Neutrophil (primary cell): ENCODE data around the gene HNRNPUL1.
A peak's percentile ranks its signal among the peaks of the same experiment; 100 is the strongest.

ENCODE experiments used
- H3K27ac ChIP-seq: fragments of 200-600 bp; sonication (generic); 2 replicates; pipeline ENCODE4 v1.5.1; 2016; ENCODE audit warnings: mild to moderate bottlenecking, moderate library complexity
- H3K27me3 ChIP-seq: fragments of 200-600 bp; sonication (generic); 2 replicates; pipeline ENCODE4 v1.6.0; 2016; ENCODE audit warnings: mild to moderate bottlenecking
- H3K36me3 ChIP-seq: fragments of 200-600 bp; sonication (generic); 2 replicates; pipeline ENCODE4 v1.5.1; 2017
- H3K4me1 ChIP-seq, 2 experiments: fragments of 200-600 bp in 1 of 2; sonication (generic) in 1 of 2; 1 replicate in 1 of 2; 2 replicates in 1 of 2; pipeline versions ENCODE4 v1.5.1 to v1.6.1; 2013 to 2016; ENCODE audit warnings: low read depth in 1 of 2, low read length in 1 of 2, mild to moderate bottlenecking in 1 of 2, moderate library complexity in 1 of 2; ENCODE audit not compliant: control insufficient read depth in 1 of 2, insufficient read depth in 1 of 2
- H3K4me3 ChIP-seq, 2 experiments: fragments of 200-600 bp in 1 of 2; sonication (generic) in 1 of 2; 1 replicate in 1 of 2; 2 replicates in 1 of 2; pipeline ENCODE4 v1.5.1; 2013 to 2016; ENCODE audit warnings: low read depth in 1 of 2, low read length in 1 of 2, mild to moderate bottlenecking in 1 of 2, moderate library complexity in 1 of 2
- H3K9me3 ChIP-seq: fragments of 200-600 bp; sonication (generic); 2 replicates; pipeline ENCODE4 v1.5.1; 2016
- TF ChIP-seq, protein P1 (sequence below): fragments of 200-600 bp; sonication (generic); IDR thresholded peaks from 2 replicates; pipeline ENCODE4 v1.5.1; 2016; ENCODE audit warnings: antibody characterized with exemption

Gene HNRNPUL1

GRCh38 chr19:41327576-41328156, 63.5 kb downstream of the HNRNPUL1 start:
- Histone ChIP-seq H3K27me3 (no peaks in the 10 kb centered on the region), H3K27ac (peak overlapping the region; percentile 92), H3K4me3 (peak overlapping the region; percentile 69 to 78), H3K36me3 (peaks cover 50% of the 10 kb centered on the region), H3K9me3 (no peaks in the 10 kb centered on the region), H3K4me1 (peaks cover 89 to 91% of the 10 kb centered on the region in 2 experiments)
- TF ChIP-seq, protein P1, sequence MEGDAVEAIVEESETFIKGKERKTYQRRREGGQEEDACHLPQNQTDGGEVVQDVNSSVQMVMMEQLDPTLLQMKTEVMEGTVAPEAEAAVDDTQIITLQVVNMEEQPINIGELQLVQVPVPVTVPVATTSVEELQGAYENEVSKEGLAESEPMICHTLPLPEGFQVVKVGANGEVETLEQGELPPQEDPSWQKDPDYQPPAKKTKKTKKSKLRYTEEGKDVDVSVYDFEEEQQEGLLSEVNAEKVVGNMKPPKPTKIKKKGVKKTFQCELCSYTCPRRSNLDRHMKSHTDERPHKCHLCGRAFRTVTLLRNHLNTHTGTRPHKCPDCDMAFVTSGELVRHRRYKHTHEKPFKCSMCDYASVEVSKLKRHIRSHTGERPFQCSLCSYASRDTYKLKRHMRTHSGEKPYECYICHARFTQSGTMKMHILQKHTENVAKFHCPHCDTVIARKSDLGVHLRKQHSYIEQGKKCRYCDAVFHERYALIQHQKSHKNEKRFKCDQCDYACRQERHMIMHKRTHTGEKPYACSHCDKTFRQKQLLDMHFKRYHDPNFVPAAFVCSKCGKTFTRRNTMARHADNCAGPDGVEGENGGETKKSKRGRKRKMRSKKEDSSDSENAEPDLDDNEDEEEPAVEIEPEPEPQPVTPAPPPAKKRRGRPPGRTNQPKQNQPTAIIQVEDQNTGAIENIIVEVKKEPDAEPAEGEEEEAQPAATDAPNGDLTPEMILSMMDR, result peak; percentile 38

DNA sequence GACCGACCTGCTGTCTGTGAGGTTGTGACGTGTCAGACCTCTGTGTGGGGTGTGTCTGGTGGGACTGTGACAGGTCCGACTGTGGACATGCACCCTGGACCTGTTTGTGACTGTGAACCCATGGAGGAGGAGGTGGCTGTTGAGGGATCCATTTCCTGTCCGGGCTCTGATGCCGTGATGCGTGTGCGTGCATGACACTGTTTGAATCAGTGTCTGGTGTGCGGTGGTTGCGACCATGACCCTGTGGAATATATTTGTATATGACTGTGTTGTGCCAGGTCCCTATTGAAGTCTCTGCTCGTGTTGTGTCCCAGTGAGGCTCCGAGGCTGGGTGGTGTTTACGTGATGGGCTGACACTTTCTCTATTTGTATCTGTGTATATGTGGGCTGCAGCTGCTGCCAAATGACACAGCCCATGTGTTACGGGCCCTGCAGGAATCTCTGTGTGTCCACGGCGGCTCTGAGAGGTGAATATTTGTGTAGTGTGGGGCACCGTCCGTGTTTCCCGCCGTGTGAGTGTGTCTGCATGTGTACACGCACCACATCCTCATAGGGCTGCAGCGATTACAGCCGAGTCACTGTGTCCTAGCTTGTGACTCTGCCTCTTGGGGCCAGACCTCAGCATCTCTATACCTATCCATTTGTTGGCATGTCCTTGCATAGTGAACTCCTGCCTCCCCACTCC, 64.1 kb downstream of the HNRNPUL1 start:
- TF ChIP-seq, protein P1, result no peak
- H3K27ac ChIP-seq, result peak overlapping the region; percentile 92
- H3K36me3 ChIP-seq, result peaks cover 52% of the 10 kb centered on the region
- H3K4me1 ChIP-seq, result peaks cover 87 to 91% of the 10 kb centered on the region in 2 experiments
- no peaks in the 10 kb centered on the region for H3K27me3 ChIP-seq
- H3K9me3 ChIP-seq, result no peaks in the 10 kb centered on the region
- H3K4me3 ChIP-seq, result peak overlapping the region; percentile 69 to 78

GRCh38 chr19:41328842-41329225, 64.7 kb downstream of the HNRNPUL1 start:
- Histone ChIP-seq H3K9me3 (no peaks in the 10 kb centered on the region), H3K27me3 (no peaks in the 10 kb centered on the region), H3K36me3 (peaks cover 52% of the 10 kb centered on the region), H3K4me1 (peaks cover 87 to 91% of the 10 kb centered on the region in 2 experiments), H3K27ac (peak overlapping the region; percentile 92), H3K4me3 (peak overlapping the region; percentile 69 to 78)
- TF ChIP-seq, protein P1, result no peak

DNA sequence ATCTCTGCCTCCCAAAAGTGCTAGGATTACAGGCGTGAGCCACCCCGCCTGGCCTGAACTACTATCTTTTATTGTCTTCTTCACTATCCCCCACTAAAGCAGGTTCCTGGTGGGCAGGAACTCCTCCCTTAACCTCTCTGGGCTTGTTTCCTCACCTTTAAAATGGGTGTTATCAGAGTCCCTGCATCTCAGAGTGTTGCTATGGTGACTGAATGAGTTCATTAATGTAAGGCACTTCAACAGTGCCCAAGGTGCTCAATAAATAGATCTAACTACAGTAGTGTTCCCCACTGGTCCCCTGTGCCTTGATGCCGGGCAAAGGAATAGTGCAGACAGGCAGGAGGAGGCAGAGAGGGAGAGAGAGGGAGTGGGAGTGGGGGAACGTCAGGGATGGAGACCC, 66.3 kb downstream of the HNRNPUL1 start:
- no peaks in the 10 kb centered on the region for H3K9me3 ChIP-seq
- H3K36me3 ChIP-seq, result peaks cover 53% of the 10 kb centered on the region
- no peak overlapping the region for H3K4me3 ChIP-seq
- TF ChIP-seq, protein P1, result no peak
- peaks cover 87 to 91% of the 10 kb centered on the region in 2 experiments for H3K4me1 ChIP-seq
- H3K27ac ChIP-seq, result peak overlapping the region; percentile 92
- H3K27me3 ChIP-seq, result no peaks in the 10 kb centered on the region

DNA sequence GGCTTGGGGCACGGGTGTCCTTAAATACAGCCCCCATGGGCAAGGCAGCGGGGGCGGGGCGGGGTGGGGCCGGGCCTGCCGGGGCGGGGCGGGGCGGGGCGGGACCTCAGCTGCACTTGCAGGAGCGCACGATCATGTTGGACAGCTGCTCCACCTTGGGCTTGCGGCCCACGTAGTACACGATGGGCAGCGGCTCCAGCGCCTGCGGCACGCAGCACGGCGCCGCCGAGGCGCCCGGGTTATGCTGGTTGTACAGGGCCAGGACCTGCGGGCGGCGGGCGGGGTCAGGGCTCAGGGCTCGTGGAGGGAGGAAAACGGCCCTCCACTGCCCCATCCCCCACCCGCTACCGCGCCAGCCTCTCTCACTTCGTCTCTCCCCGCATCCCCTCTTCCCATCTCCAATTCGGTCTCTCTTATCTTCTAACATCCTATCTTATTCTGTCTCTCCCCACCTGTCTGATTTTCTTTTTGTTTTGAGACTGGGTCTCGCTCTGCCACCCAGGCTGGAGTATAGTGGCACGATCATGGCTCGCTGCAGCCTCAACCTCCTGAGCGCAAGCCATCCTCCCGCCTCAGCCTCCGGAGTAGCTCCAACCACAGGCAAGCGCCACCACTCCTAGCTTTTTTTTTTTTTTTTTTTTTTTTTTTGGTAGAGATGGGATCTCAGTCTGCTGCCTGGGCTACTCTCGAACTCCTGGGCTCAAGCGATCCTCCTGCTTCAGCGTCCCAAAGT, 66.9 kb downstream of the HNRNPUL1 start:
- Histone ChIP-seq H3K4me1 (peaks cover 87 to 91% of the 10 kb centered on the region in 2 experiments), H3K4me3 (no peak overlapping the region), H3K9me3 (no peaks in the 10 kb centered on the region), H3K27me3 (no peaks in the 10 kb centered on the region), H3K27ac (peak overlapping the region; percentile 92), H3K36me3 (peaks cover 55% of the 10 kb centered on the region)
- TF ChIP-seq, protein P1, result no peak
